SK-N-MC (cell line): ENCODE measurements around the gene BTNL9.

Source experiments
- EZH2 ChIP-seq: fragments of 200-600 bp; sonication (generic); IDR thresholded peaks from one replicate; pipeline ENCODE4 v1.6.1; 2017; ENCODE audit warnings: antibody characterized with exemption
- POLR2AphosphoS5 ChIP-seq: IDR thresholded peaks from 2 replicates; pipeline ENCODE4 v1.6.1; 2012; ENCODE audit warnings: mild to moderate bottlenecking, low read depth, low read length, borderline replicate concordance

- TF ChIP-seq POLR2AphosphoS5 = no peak
- TF ChIP-seq EZH2 = no peak
These were observed 38.1 kb upstream of the BTNL9 start for GRCh38 chr5:181001947-181002346.
